GM18907 (cell line): Measurements from ENCODE around the gene C12orf56.
A peak's percentile ranks its signal among the peaks of the same experiment; 100 is the strongest.

Experiments used
- ATAC-seq: cut with Tn5 transposase; IDR thresholded peaks from one replicate; pipeline ENCODE4 v1.9.1; 2021; ENCODE audit warnings: mild to moderate bottlenecking, moderate library complexity; ENCODE audit not compliant: unreplicated experiment

The C12orf56 gene

GRCh38 chr12:64390275-64390851 is at the start of gene C12orf56:
Gene C12orf56 (minus strand): TSS chr12:64390758. CDS start chr12:64390565, 193 bp downstream.
- no peak for ATAC-seq

- no peak for ATAC-seq
Observed at GRCh38 chr12:64440100-64440499, 49.5 kb upstream of the C12orf56 start.

- no peak for ATAC-seq
Observed at GRCh38 chr12:64433915-64434314, 43.4 kb upstream of the C12orf56 start.

GRCh38 chr12:64431791-64432190 is 41.2 kb upstream of the C12orf56 start:
- no peak for ATAC-seq

- ATAC-seq: no peak
Observed at GRCh38 chr12:64430886-64431285, 40.3 kb upstream of the C12orf56 start.

- no peak for ATAC-seq
Observed at GRCh38 chr12:64428956-64429355, 38.4 kb upstream of the C12orf56 start.

- ATAC-seq: no peak
Observed at GRCh38 chr12:64427988-64428387, 37.4 kb upstream of the C12orf56 start.

- no peak for ATAC-seq
Observed at GRCh38 chr12:64419696-64420095, 29.1 kb upstream of the C12orf56 start.

GRCh38 chr12:64418209-64418608 is 27.7 kb upstream of the C12orf56 start:
- no peak for ATAC-seq

GRCh38 chr12:64413884-64414283 is 23.3 kb upstream of the C12orf56 start:
- ATAC-seq: no peak

- ATAC-seq: no peak
Observed at GRCh38 chr12:64412459-64412858, 21.9 kb upstream of the C12orf56 start.

GRCh38 chr12:64411427-64411826 is 20.9 kb upstream of the C12orf56 start:
- no peak for ATAC-seq

GRCh38 chr12:64407342-64408223 is 17.0 kb upstream of the C12orf56 start:
- no peak for ATAC-seq

GRCh38 chr12:64404470-64405256 is 14.1 kb upstream of the C12orf56 start:
- peak; percentile 71 for ATAC-seq

- ATAC-seq: peak; percentile 98
Observed at GRCh38 chr12:64403707-64404469, 13.3 kb upstream of the C12orf56 start, which contains the start of gene XPOT. Gene XPOT (plus strand): TSS chr12:64404392. CDS start chr12:64410036, 5,644 bp downstream.

GRCh38 chr12:64402181-64402580 is 11.6 kb upstream of the C12orf56 start:
- no peak for ATAC-seq

- ATAC-seq: no peak
Observed at GRCh38 chr12:64400041-64400440, 9.5 kb upstream of the C12orf56 start.

GRCh38 chr12:64395739-64396138 is 5.2 kb upstream of the C12orf56 start:
- ATAC-seq: no peak

- no peak for ATAC-seq
Observed at GRCh38 chr12:64392221-64392620, 1.7 kb upstream of the C12orf56 start.

GRCh38 chr12:64389154-64389553 is 1.4 kb downstream of the C12orf56 start:
- no peak for ATAC-seq
